Activated CD4-positive, alpha-beta T cell treated with anti-CD3 and anti-CD28 coated beads, Interleukin-2, amount 50 U/mL, for 4 hours (primary cell): ENCODE measurements around the gene SAMD13.

ENCODE experiments used
- DNase-seq, 2 experiments: peaks; one replicate each; pipeline ENCODE4 v3.0.0-alpha.2; 2020

SAMD13 gene

GRCh38 chr1:84347271-84347931 lies 45.9 kb downstream of the SAMD13 start:
- no peak for DNase-seq

- no peak for DNase-seq
These were observed 46.5 kb downstream of the SAMD13 start for GRCh38 chr1:84347932-84348555.

- no peak for DNase-seq
These were observed 47.3 kb downstream of the SAMD13 start for GRCh38 chr1:84348759-84349158.

GRCh38 chr1:84350104-84350503 lies 48.6 kb downstream of the SAMD13 start:
- DNase-seq = no peak

GRCh38 chr1:84350550-84350949 lies 49.0 kb downstream of the SAMD13 start:
- DNase-seq = no peak

GRCh38 chr1:84352298-84353106 lies 51.0 kb downstream of the SAMD13 start:
- no peak for DNase-seq

GRCh38 chr1:84353695-84354094 lies 52.2 kb downstream of the SAMD13 start:
- DNase-seq = no peak

GRCh38 chr1:84355556-84355955 lies 54.0 kb downstream of the SAMD13 start:
- DNase-seq = no peak

GRCh38 chr1:84356881-84357280 lies 55.4 kb downstream of the SAMD13 start:
- no peak for DNase-seq

GRCh38 chr1:84358695-84359094 lies 57.2 kb downstream of the SAMD13 start:
- DNase-seq = no peak

- no peak for DNase-seq
These were observed 58.8 kb downstream of the SAMD13 start for GRCh38 chr1:84360316-84360715.

GRCh38 chr1:84361796-84362195 lies 60.3 kb downstream of the SAMD13 start:
- no peak for DNase-seq

- DNase-seq = no peak
These were observed 61.5 kb downstream of the SAMD13 start for GRCh38 chr1:84363019-84363418.

- no peak for DNase-seq
These were observed 62.1 kb downstream of the SAMD13 start for GRCh38 chr1:84363622-84364021.

- no peak for DNase-seq
These were observed 64.0 kb downstream of the SAMD13 start for GRCh38 chr1:84365225-84366221.

GRCh38 chr1:84366786-84367185 lies 65.3 kb downstream of the SAMD13 start:
- no peak for DNase-seq

- no peak for DNase-seq
These were observed 65.7 kb downstream of the SAMD13 start for GRCh38 chr1:84367219-84367618.

GRCh38 chr1:84368441-84368840 lies 66.9 kb downstream of the SAMD13 start:
- DNase-seq = no peak

- DNase-seq = no peak
These were observed 68.8 kb downstream of the SAMD13 start for GRCh38 chr1:84370266-84370665.

GRCh38 chr1:84370831-84371394 lies 69.4 kb downstream of the SAMD13 start:
- DNase-seq = no peak

GRCh38 chr1:84373436-84374141 lies 72.1 kb downstream of the SAMD13 start:
- no peak for DNase-seq
